GM21717 (cell line): ENCODE data around the gene ITPK1.

Experiments used
- ATAC-seq: cut with Tn5 transposase; IDR thresholded peaks from one replicate; pipeline ENCODE4 v1.9.1; 2021; ENCODE audit warnings: mild to moderate bottlenecking, moderate library complexity; ENCODE audit not compliant: unreplicated experiment

Gene ITPK1

GRCh38 chr14:92930737-92931602, 184.8 kb downstream of the ITPK1 start:
- ATAC-seq = no peak

- no peak for ATAC-seq
These were observed 185.8 kb downstream of the ITPK1 start for GRCh38 chr14:92929689-92930608.

GRCh38 chr14:92928961-92929688, 186.6 kb downstream of the ITPK1 start:
- no peak for ATAC-seq

GRCh38 chr14:92928258-92928629, 187.5 kb downstream of the ITPK1 start:
- no peak for ATAC-seq

GRCh38 chr14:92927349-92928257, 188.1 kb downstream of the ITPK1 start:
- ATAC-seq = no peak

- ATAC-seq = no peak
These were observed 188.8 kb downstream of the ITPK1 start for GRCh38 chr14:92926931-92927330.

- ATAC-seq = no peak
These were observed 189.4 kb downstream of the ITPK1 start for GRCh38 chr14:92926180-92926845.

- no peak for ATAC-seq
These were observed 190.3 kb downstream of the ITPK1 start for GRCh38 chr14:92925446-92925845.

GRCh38 chr14:92924247-92924646, 191.5 kb downstream of the ITPK1 start:
- ATAC-seq = no peak

- ATAC-seq = no peak
These were observed 192.0 kb downstream of the ITPK1 start for GRCh38 chr14:92923744-92924103.

- no peak for ATAC-seq
These were observed 192.6 kb downstream of the ITPK1 start, which contains the start of gene CHGA for GRCh38 chr14:92922883-92923743. CHGA (plus strand) TSS chr14:92923150; CDS start chr14:92923360, 210 bp downstream.

- ATAC-seq = no peak
These were observed 193.5 kb downstream of the ITPK1 start for GRCh38 chr14:92922155-92922735.

- ATAC-seq = no peak
These were observed 195.7 kb downstream of the ITPK1 start for GRCh38 chr14:92920001-92920400.

GRCh38 chr14:92917956-92918355, 197.8 kb downstream of the ITPK1 start:
- ATAC-seq = no peak

- no peak for ATAC-seq
These were observed 198.4 kb downstream of the ITPK1 start for GRCh38 chr14:92917041-92917940.

GRCh38 chr14:92916201-92916600, 199.5 kb downstream of the ITPK1 start:
- ATAC-seq = no peak

- ATAC-seq = no peak
These were observed 201.6 kb downstream of the ITPK1 start for GRCh38 chr14:92914087-92914656.
